ENCODE measurements around the gene TESK2.

DNA sequence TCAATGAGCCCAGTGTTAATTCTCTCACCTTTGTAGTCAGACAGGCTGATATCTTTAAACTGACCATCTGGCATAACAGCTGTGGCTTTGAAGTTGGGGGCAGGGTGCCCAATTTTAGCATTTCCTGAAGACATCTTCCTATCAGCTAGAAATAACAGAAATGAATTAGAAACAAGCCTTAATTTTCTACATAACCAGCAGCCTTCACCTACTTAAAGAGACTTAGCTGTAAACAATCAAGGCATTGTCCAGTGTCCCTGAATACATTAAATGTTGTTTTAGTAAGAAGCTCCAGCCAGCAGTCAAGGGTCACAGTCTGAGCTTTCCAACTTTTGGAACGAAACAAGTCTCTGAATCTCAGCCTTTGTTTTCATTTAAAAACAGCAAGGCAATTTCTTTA is 27.9 kb upstream of the TESK2 start:
- TF ChIP-seq YY1 (IDR thresholded peaks at IDR 0.05; ENCODE audit: insufficient read depth, insufficient read length) (no peak), ZNF274 (IDR thresholded peaks at IDR 0.05; ENCODE audit: low read depth, low read length) (no peak)
